GM21576 (cell line): ENCODE data around the gene MLLT6.

Source experiments
- ATAC-seq: cut with Tn5 transposase; IDR thresholded peaks from one replicate; pipeline ENCODE4 v1.9.1; 2021; ENCODE audit warnings: mild to moderate bottlenecking, moderate library complexity; ENCODE audit not compliant: unreplicated experiment

Gene MLLT6

DNA sequence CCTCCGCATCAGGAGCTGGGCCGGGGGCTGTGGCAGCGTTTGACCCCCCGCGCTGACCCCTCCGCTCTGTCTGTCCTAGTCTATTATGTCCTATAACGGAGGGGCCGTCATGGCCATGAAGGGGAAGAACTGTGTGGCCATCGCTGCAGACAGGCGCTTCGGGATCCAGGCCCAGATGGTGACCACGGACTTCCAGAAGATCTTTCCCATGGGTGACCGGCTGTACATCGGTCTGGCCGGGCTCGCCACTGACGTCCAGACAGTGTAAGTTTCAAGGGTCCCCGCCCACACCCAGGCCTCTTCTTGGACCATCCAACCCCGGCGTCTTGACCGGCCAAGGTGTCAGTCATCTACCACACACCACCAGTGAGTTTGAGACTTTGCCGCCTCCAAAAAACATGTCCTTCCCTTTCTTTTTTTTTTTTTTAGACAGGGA is 48.0 kb downstream of the MLLT6 start:
- no peak for ATAC-seq

DNA sequence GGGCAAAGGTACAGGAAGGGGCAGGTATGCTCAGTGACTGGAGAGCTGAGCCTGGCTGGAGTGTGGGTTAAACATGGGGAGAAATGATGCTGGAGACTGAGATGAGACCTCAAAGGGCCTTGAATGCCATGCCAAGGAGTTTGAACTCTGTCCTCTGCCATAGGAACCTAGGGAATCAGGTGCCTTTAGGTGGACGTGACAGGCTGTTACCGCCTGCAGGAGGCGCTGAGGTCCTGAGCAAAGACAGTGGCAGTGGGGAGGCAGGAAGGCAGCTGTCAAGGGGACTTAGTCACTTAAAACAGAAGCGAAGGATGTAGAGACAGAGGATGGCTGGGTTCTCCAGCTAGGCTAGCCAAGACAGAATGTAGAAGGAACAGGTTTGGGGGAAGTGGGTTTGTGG is 56.5 kb downstream of the MLLT6 start:
- no peak for ATAC-seq

DNA sequence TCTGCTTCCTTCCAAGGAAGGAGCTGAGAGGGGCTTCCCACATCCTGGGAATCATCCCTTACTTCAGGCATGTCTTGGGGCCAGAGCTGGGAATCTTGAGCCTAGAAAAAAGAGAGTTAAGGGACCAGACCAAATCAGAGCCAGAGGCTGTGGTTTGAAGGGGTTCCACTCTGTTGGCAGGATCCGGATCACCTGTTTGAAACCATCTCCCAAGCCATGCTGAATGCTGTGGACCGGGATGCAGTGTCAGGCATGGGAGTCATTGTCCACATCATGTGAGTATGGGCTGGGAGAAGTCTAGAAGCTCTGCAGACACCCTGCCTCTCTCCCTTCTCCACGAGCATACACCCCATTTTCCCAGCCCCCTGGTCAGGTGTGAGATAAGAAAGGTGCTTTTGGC is 57.2 kb downstream of the MLLT6 start:
- ATAC-seq: no peak

DNA sequence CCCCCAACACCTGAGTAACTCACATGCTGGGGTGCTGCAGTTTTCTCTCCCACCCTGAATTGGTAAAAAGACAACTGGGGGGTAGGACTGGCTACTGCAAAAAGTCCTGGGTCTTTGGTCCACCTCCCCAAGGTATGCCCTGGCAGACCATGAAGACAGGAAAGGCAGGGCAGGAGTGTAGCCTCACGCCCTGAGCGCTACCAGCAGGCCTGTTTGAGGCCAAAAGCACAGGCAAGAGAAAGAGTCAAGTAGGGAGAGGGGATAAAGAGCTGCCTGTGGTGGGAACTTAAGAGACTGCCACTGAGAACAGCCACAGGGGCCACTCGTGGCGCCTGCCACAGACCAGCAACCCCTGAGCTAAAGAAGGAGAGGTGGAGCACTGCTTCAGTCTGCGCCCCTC is 61.3 kb downstream of the MLLT6 start:
- ATAC-seq: no peak

DNA sequence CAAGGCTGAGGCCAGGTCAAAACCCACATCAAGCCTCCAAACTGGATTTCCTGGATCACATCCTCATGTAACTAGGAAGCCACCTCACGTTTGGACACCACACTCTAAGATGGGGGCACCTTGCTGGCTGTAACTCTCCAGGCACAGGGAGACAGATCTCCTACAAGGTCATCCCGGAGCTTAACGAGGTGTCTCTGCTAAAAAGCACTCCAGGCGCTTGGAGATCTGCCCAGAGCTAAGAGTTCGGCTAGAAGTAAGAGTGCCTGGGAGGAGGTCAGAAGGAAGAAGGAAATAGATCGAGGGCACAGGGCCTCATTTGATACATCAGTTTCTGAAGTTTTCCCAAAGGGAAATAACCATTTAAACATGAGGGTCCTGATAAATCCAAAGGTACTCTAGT is 63.3 kb downstream of the MLLT6 start:
- no peak for ATAC-seq

DNA sequence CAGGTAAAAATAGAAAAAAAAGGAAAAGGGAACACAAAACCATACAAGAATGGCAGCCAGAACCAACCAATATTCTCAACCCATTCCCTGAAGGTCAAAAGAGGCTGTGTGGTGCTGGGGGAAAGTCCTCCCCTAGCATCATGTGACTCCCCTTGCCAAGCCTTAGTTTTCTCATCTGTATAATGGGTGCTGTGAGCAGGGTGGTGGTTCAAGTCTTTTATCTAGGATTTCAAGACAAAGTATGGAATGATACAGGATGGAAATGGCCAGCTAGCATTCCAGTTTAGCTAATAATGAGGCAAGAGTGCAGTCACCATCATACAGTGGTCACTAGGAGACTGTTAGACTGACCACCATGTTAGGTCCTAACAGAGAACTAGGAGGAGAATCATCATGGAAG is 68.2 kb downstream of the MLLT6 start:
- no peak for ATAC-seq

DNA sequence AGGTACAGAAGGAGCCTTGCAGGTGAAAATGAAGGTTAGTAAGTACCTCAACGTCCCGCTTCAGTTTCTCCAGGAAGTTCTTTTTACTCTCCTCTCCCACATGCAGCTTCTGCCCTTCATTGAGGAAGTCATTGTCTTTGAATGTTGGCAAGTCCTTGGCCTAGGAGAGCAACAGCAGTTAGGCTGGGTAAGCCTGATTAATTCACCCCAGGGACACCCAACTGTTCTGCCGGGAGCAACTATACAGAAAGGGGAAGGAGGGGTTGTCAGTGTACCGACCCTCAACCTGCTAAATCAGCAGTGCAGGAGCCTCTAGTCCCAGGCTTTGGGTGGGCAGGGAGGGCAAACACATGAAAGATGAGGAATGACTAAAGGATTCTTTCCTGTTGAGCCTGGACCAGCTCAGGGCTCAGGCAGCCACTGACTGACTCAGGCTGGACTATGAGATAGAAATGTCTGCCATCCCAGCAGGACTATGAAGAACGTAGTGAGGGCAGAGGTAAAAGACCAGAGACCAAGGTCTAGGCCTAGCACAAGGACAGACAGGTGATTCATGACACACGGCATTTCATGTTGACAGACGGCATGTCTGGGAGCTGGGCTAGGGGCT is 72.7 kb downstream of the MLLT6 start:
- no peak for ATAC-seq
